Smooth muscle cell (in vitro differentiated cells): ENCODE measurements around the gene TRIM72. TPM values are rescaled to one million over a fixed set of nuclear protein-coding genes. Genes with fewer than 3 reads are reported as not detected.

Experiments
- DNase-seq: peaks from one replicate; lab custom pipeline; 2025; ENCODE audit not compliant: unreplicated experiment; lab: John Stamatoyannopoulos, UW
- H2AFZ ChIP-seq: fragments of 200-600 bp; sonication (generic); 2 replicates; pipeline ENCODE4 v1.6.0; 2016; ENCODE audit warnings: antibody characterized with exemption, low read depth, mild to moderate bottlenecking
- H3F3A ChIP-seq: fragments of 200-600 bp; sonication (generic); 2 replicates; pipeline ENCODE4 v1.6.0; 2017; ENCODE audit warnings: antibody characterized with exemption, low read depth
- H3K27ac ChIP-seq: fragments of 200-600 bp; sonication (generic); 2 replicates; pipeline ENCODE4 v1.5.1; 2016; ENCODE audit warnings: low read depth, mild to moderate bottlenecking
- H3K27me3 ChIP-seq: fragments of 200-600 bp; sonication (generic); 2 replicates; pipeline ENCODE4 v1.6.1; 2016; ENCODE audit warnings: low read depth, mild to moderate bottlenecking
- H3K36me3 ChIP-seq: fragments of 200-600 bp; sonication (generic); 2 replicates; pipeline ENCODE4 v1.5.1; 2016; ENCODE audit warnings: low read depth
- H3K4me1 ChIP-seq: fragments of 200-600 bp; sonication (generic); 2 replicates; pipeline ENCODE4 v1.5.1; 2016; ENCODE audit warnings: low read depth
- H3K4me2 ChIP-seq: fragments of 200-600 bp; sonication (generic); 2 replicates; pipeline ENCODE4 v1.6.0; 2016; ENCODE audit warnings: mild to moderate bottlenecking
- H3K4me3 ChIP-seq: fragments of 200-600 bp; sonication (generic); 2 replicates; pipeline ENCODE4 v1.5.1; 2016; ENCODE audit warnings: mild to moderate bottlenecking
- H3K79me2 ChIP-seq: fragments of 200-600 bp; sonication (generic); 2 replicates; pipeline ENCODE4 v1.6.0; 2016; ENCODE audit warnings: low read depth, mild to moderate bottlenecking
- H3K9ac ChIP-seq: fragments of 200-600 bp; sonication (generic); 2 replicates; pipeline ENCODE4 v1.6.0; 2016; ENCODE audit warnings: low read depth
- H3K9me3 ChIP-seq: fragments of 200-600 bp; sonication (generic); replicated peaks from 2 replicates; pipeline ENCODE4 v1.5.1; 2016; ENCODE audit warnings: low read depth
- H4K20me1 ChIP-seq: fragments of 200-600 bp; sonication (generic); 2 replicates; pipeline ENCODE4 v1.6.0; 2016; ENCODE audit warnings: low read depth
- WGBS: methylation state at CpG from one replicate; pipeline ENCODE4 v1.1.7; 2016; ENCODE audit warnings: low lambda C conversion rate; 5-methylcytosine and 5-hydroxymethylcytosine counted together
- polyA plus RNA-seq: library from polyadenylated mRNA; unstranded; fragments of >200 nt; fragmentation: Nextera tagmentation; extraction: Ambion mirVana; gene quantifications from 2 replicates; pipeline ENCODE4 v1.2.1, GENCODE V29; 2016
- total RNA-seq: library from RNA; depleted of rRNA; stranded (reverse); fragments of >200 nt; gene quantifications from 2 replicates; pipeline ENCODE4 v1.2.3, GENCODE V29; 2014
- TF ChIP-seq, protein P1 (sequence below): fragments of 200-600 bp; sonication (generic); IDR thresholded peaks from 2 replicates; pipeline ENCODE4 v1.5.1; 2017; ENCODE audit warnings: borderline replicate concordance, mild to moderate bottlenecking, antibody characterized with exemption; ENCODE audit not compliant: insufficient read depth, poor library complexity, severe bottlenecking

TRIM72 gene
- total and polyA plus RNA-seq, 2 experiments from 2014 or later, result 0.04 to 0.07 TPM

DNA sequence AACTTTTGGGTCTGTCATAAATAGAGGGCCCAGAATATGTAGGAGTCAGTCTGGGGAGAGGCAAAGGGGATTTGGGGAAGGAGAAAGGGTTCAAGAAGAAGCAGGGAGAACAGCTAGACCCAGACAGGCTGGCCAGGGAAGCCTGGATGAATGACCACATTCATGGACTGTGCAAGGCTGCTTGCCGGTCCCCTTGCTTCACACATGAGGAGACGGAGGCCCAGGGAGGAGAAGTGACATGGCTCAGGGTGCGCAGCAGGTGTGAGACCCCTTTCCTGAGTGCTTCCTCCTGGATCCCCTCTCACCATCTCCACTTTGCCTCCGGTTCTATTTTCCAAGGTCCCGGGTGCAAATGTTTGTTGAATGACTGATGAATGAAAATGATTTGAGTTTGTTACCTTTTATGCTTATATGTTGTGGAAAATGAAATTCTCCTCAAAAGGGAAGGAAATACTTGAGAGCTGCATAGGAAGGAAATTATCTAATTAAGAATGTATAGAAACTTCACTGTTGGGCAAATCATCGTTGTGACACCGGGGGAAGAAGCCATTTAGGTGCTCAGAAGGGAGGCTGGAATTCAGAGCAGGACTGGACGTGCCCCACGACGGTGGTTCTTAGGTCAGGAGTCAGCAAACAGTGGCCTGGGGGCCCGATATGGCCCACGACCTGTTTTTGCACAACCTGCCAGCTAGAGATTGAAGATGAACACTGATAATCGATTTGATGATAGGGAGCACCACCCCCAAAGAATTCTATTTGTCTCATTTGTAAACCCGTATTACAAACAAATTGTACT lies 46.4 kb downstream of the TRIM72 start:
- H3K27me3 ChIP-seq, result peaks cover 6% of the 10 kb centered on the region
- TF ChIP-seq, protein P1, sequence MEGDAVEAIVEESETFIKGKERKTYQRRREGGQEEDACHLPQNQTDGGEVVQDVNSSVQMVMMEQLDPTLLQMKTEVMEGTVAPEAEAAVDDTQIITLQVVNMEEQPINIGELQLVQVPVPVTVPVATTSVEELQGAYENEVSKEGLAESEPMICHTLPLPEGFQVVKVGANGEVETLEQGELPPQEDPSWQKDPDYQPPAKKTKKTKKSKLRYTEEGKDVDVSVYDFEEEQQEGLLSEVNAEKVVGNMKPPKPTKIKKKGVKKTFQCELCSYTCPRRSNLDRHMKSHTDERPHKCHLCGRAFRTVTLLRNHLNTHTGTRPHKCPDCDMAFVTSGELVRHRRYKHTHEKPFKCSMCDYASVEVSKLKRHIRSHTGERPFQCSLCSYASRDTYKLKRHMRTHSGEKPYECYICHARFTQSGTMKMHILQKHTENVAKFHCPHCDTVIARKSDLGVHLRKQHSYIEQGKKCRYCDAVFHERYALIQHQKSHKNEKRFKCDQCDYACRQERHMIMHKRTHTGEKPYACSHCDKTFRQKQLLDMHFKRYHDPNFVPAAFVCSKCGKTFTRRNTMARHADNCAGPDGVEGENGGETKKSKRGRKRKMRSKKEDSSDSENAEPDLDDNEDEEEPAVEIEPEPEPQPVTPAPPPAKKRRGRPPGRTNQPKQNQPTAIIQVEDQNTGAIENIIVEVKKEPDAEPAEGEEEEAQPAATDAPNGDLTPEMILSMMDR, result no peak
- no peak overlapping the region for H3K4me2 ChIP-seq
- H3K79me2 ChIP-seq, result no peaks in the 10 kb centered on the region
- no peaks in the 10 kb centered on the region for H3K4me1 ChIP-seq
- WGBS, result 85% methylated on average over 14 of the region's 14 CpGs
- H3K4me3 ChIP-seq, result no peak overlapping the region
- H3K27ac ChIP-seq, result no peak overlapping the region
- H3K9me3 ChIP-seq, result no peaks in the 10 kb centered on the region
- H4K20me1 ChIP-seq, result no peaks in the 10 kb centered on the region
- no peak overlapping the region for H3K9ac ChIP-seq
- H3K36me3 ChIP-seq, result no peaks in the 10 kb centered on the region
- H3F3A ChIP-seq, result no peaks in the 10 kb centered on the region
- H2AFZ ChIP-seq, result no peak overlapping the region
- no peak for DNase-seq

DNA sequence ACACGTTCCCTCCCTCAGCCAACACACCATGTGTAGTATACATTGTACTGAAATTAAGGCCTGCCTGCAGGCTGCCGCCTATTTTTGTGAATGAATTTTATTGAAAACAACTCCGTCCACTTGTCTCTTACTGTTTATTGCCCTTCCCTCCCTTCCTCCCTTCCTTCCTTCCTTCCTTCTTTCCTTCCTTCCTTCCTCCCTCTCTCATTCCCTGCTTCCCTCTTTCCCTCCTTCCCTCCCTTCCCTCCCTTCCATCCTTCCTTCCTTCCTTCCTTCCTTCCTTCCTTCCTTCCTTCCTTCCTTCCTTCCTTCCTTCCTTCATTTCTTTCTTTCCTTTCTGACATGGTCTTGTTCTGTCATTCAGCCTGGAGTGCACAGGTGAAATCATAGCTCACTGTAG lies 48.2 kb downstream of the TRIM72 start:
- TF ChIP-seq, protein P1, result no peak
- Histone ChIP-seq H3K79me2 (no peaks in the 10 kb centered on the region), H3K27me3 (peaks cover 6% of the 10 kb centered on the region), H3K9me3 (no peaks in the 10 kb centered on the region), H2AFZ (no peak overlapping the region), H3K4me3 (no peak overlapping the region), H3K4me1 (no peaks in the 10 kb centered on the region), H3K9ac (no peak overlapping the region), H3F3A (no peaks in the 10 kb centered on the region), H3K36me3 (no peaks in the 10 kb centered on the region), H3K27ac (no peak overlapping the region), H3K4me2 (no peak overlapping the region), H4K20me1 (no peaks in the 10 kb centered on the region)
- WGBS, result 83% methylated on average over 3 of the region's 3 CpGs
- DNase-seq, result no peak

DNA sequence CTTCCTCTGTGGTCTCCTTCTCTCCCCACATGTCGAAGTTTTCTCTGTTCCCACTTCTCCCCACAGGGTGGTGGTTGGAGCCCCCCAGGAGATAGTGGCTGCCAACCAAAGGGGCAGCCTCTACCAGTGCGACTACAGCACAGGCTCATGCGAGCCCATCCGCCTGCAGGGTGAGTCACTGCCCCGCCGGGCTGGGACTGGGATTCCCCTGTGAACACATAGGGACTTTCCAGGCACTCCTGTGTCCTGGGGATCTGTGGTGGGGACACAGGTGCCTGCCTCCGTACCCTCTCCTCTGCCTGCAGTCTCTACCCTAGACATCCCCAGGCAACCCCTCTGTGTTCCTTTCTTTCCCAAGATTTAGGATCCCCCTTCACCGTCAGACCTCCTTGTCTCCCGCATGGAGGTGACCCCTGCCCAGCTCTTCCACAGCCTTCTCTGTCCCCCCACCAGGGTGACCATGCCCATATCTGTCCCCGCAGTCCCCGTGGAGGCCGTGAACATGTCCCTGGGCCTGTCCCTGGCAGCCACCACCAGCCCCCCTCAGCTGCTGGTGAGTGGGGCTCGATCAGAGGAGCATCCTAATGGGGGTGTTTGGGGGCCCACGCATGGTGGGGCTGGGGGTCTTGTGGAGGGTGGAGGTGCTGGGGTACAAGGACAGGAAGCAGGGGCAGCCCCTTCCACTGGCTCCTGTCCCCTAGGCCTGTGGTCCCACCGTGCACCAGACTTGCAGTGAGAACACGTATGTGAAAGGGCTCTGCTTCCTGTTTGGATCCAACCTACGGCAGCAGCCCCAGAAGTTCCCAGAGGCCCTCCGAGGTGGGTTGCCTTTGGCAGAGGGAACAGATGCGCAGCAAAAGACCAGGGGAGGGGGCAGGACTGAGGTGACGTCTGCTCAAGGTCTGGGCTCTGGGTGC lies 51.7 kb downstream of the TRIM72 start:
- Histone ChIP-seq H3F3A (no peaks in the 10 kb centered on the region), H4K20me1 (no peaks in the 10 kb centered on the region), H2AFZ (no peak overlapping the region), H3K79me2 (no peaks in the 10 kb centered on the region), H3K4me1 (no peaks in the 10 kb centered on the region), H3K4me3 (no peak overlapping the region), H3K36me3 (no peaks in the 10 kb centered on the region), H3K27me3 (peaks cover 6% of the 10 kb centered on the region), H3K9ac (peak overlapping the region; percentile 60), H3K27ac (peak overlapping the region; percentile 72), H3K4me2 (peak overlapping the region; percentile 22), H3K9me3 (no peaks in the 10 kb centered on the region)
- peak; percentile 10 for DNase-seq
- 69% methylated on average over 20 of the region's 20 CpGs for WGBS
- TF ChIP-seq, protein P1, result no peak
